Bronchial epithelial cell (primary cell): ENCODE measurements around the gene PRODH2. TPM values are rescaled to one million over a fixed set of nuclear protein-coding genes. Genes with fewer than 3 reads are reported as not detected.

ENCODE experiments used
- DNase-seq: peaks from one replicate; pipeline ENCODE4 v3.0.0-alpha.2; 2010; ENCODE audit warnings: low read depth
- FAIRE-seq: peaks from 2 replicates; lab custom pipeline; 2011; peaks lifted over from hg19 to GRCh38; lab: Jason Lieb, UNC
- H3K27me3 ChIP-seq: 2 replicates; pipeline ENCODE4 v1.5.1; 2011; ENCODE audit warnings: low read length; ENCODE audit not compliant: control insufficient read depth, insufficient read depth
- H3K36me3 ChIP-seq: 2 replicates; pipeline ENCODE4 v1.5.1; 2011; ENCODE audit warnings: low read length; ENCODE audit not compliant: control insufficient read depth, insufficient read depth
- H3K4me3 ChIP-seq: 2 replicates; pipeline ENCODE4 v1.5.1; 2011; ENCODE audit warnings: mild to moderate bottlenecking, low read depth, low read length, control low read depth
- total RNA-seq: library from RNA; depleted of rRNA; stranded (reverse); fragments of >200 nt; gene quantifications from 2 replicates; pipeline ENCODE4 v1.2.1, GENCODE V29; 2014
- TF ChIP-seq, protein P1 (sequence below): IDR thresholded peaks from 2 replicates; pipeline ENCODE4 v1.5.1; 2011; ENCODE audit warnings: mild to moderate bottlenecking, moderate library complexity, low read length, control low read depth, inconsistent platforms; ENCODE audit not compliant: insufficient read depth, severe bottlenecking

Gene PRODH2, protein sequence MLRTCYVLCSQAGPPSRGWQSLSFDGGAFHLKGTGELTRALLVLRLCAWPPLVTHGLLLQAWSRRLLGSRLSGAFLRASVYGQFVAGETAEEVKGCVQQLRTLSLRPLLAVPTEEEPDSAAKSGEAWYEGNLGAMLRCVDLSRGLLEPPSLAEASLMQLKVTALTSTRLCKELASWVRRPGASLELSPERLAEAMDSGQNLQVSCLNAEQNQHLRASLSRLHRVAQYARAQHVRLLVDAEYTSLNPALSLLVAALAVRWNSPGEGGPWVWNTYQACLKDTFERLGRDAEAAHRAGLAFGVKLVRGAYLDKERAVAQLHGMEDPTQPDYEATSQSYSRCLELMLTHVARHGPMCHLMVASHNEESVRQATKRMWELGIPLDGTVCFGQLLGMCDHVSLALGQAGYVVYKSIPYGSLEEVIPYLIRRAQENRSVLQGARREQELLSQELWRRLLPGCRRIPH
- total RNA-seq: not detected in 2 replicates

DNA sequence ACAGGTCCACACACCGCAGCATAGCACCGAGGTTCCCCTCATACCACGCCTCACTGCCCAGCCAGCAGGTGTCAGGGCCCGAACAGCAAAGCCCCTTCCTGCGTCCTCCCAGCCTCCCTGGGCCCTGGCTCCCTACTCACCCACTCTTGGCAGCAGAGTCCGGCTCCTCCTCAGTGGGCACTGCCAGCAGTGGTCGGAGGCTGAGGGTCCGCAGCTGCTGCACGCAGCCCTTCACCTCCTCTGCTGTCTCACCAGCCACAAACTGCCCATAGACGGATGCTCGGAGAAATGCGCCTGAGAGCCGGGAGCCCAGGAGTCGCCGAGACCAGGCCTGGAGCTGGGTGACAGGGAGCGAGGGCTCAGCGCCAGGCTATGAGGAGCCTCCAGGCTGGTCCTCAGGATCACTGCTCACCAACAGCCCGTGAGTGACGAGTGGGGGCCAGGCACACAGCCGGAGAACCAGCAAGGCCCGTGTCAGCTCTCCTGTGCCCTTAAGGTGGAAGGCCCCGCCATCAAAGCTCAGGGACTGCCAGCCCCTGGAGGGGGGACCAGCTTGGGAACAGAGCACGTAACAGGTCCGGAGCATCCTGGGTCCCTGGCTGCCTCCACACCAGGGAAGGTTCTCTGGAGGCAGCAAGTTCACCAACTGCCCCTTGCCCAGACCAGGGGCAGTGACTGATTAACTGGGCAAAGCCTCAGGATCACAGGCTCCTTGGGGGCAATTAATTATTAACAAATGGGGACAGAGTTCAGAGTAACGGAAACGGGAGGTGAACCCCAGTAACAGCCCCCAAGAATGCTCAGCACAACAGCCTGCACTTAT lies at the start of gene PRODH2:
Gene PRODH2 (minus strand): TSS at position 626 of the 823 bp plus-strand sequence. CDS start 40 bp downstream, at position 586.
- Histone ChIP-seq H3K27me3 (no peaks in the 10 kb centered on the region), H3K4me3 (no peak within 1 kb of the TSS)

GRCh38 chr19:35861640-35862160 lies 49.1 kb upstream of the PRODH2 start:
- TF ChIP-seq, protein P1, sequence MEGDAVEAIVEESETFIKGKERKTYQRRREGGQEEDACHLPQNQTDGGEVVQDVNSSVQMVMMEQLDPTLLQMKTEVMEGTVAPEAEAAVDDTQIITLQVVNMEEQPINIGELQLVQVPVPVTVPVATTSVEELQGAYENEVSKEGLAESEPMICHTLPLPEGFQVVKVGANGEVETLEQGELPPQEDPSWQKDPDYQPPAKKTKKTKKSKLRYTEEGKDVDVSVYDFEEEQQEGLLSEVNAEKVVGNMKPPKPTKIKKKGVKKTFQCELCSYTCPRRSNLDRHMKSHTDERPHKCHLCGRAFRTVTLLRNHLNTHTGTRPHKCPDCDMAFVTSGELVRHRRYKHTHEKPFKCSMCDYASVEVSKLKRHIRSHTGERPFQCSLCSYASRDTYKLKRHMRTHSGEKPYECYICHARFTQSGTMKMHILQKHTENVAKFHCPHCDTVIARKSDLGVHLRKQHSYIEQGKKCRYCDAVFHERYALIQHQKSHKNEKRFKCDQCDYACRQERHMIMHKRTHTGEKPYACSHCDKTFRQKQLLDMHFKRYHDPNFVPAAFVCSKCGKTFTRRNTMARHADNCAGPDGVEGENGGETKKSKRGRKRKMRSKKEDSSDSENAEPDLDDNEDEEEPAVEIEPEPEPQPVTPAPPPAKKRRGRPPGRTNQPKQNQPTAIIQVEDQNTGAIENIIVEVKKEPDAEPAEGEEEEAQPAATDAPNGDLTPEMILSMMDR: no peak
- H3K4me3 ChIP-seq: no peak overlapping the region
- H3K27me3 ChIP-seq: peaks cover 16% of the 10 kb centered on the region
- no peaks in the 10 kb centered on the region for H3K36me3 ChIP-seq
- DNase-seq (no peak), FAIRE-seq (no peak)

More for the DNA sequence above, at the start of gene PRODH2:
- FAIRE-seq (no peak), DNase-seq (no peak)
- no peaks in the 10 kb centered on the region for H3K36me3 ChIP-seq
- TF ChIP-seq, protein P1: no peak

DNA sequence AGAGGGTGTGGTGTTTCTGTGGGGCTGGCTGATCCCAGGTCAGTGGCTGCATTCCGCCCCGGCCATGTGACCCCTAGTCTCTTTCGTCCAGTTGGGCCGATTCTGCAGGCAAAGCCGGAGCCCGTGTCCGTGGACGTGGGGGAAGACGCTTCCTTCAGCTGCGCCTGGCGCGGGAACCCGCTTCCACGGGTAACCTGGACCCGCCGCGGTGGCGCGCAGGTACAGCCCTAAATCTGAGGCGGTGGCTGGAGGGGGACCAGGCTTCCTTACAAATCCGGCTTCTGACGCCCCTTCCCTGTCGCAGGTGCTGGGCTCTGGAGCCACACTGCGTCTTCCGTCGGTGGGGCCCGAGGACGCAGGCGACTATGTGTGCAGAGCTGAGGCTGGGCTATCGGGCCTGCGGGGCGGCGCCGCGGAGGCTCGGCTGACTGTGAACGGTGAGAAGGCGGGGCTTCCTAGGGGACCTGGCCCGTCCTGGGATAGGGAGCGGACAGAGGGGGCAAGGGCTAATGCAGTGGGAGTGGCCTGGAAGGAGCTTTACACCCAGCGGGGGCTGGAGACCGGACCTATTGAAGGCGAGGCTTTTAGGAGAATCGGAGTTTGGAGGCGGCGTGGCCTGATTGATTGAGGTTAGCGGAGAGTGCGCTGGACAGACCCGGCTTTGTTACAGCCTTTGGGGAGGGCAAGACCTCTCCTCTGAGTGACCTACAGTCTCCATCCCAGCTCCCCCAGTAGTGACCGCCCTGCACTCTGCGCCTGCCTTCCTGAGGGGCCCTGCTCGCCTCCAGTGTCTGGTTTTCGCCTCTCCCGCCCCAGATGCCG lies 48.4 kb upstream of the PRODH2 start:
- FAIRE-seq: no peak
- TF ChIP-seq, protein P1: no peak
- peaks cover 18% of the 10 kb centered on the region for H3K27me3 ChIP-seq

GRCh38 chr19:35860436-35860817 lies 47.8 kb upstream of the PRODH2 start:
- Histone ChIP-seq H3K27me3 (peaks cover 21% of the 10 kb centered on the region), H3K4me3 (no peak overlapping the region), H3K36me3 (no peaks in the 10 kb centered on the region)
- TF ChIP-seq, protein P1: no peak
- no peak for FAIRE-seq
- DNase-seq: no peak

More for the DNA sequence above, 48.4 kb upstream of the PRODH2 start:
- Histone ChIP-seq H3K36me3 (no peaks in the 10 kb centered on the region), H3K4me3 (no peak overlapping the region)
- no peak for DNase-seq

- H3K36me3 ChIP-seq: no peaks in the 10 kb centered on the region
- TF ChIP-seq, protein P1: no peak
- DNase-seq: no peak
- no peak overlapping the region for H3K4me3 ChIP-seq
- no peak for FAIRE-seq
- peaks cover 21% of the 10 kb centered on the region for H3K27me3 ChIP-seq
Observed at GRCh38 chr19:35859414-35859813, 46.8 kb upstream of the PRODH2 start.
